Astrocyte (in vitro differentiated cells and primary cell): Measurements from ENCODE around the gene SRCAP.

ENCODE experiments used
- CTCF ChIP-seq: IDR thresholded peaks from 2 replicates; pipeline ENCODE4 v1.5.1; 2011; ENCODE audit warnings: low read depth, mild to moderate bottlenecking, inconsistent platforms, low read length, moderate library complexity; ENCODE audit not compliant: insufficient read depth
- EZH2 ChIP-seq: IDR thresholded peaks from 2 replicates; pipeline ENCODE4 v1.6.1; 2012; ENCODE audit warnings: mild to moderate bottlenecking, low read length, inconsistent platforms; ENCODE audit not compliant: insufficient read depth

GRCh38 chr16:30656974-30657865, 41.8 kb upstream of the SRCAP start:
- no peak for TF ChIP-seq CTCF
- TF ChIP-seq EZH2: no peak
